Natural killer cell (primary cell): Measurements from ENCODE around the gene RALGPS2. TPM values are rescaled to one million over a fixed set of nuclear protein-coding genes. Genes with fewer than 3 reads are reported as not detected.

Experiments
- ATAC-seq, 3 donors: fragments of 150-1000 bp in 2 of 3; fragments of 200-7000 bp in 1 of 3; cut with Tn5 transposase; 1 replicate in 1 of 3; 2 replicates in 2 of 3; pipeline ENCODE4 v1.10.0; 2021; ENCODE audit warnings: mild to moderate bottlenecking in 2 of 3, moderate library complexity in 2 of 3
- DNase-seq, 2 donors: peaks; one replicate each; pipeline versions ENCODE4 v3.0.0 to v3.0.0-alpha.2; 2013 to 2021; ENCODE audit warnings: mixed read lengths in 1 of 2
- H3K27ac ChIP-seq: one replicate; pipeline ENCODE4 v1.5.1; 2013; ENCODE audit warnings: mild to moderate bottlenecking, low read length
- H3K27me3 ChIP-seq: one replicate; pipeline ENCODE4 v1.6.1; 2013; ENCODE audit warnings: low read length; ENCODE audit not compliant: control insufficient read depth, insufficient read depth
- H3K36me3 ChIP-seq: one replicate; pipeline ENCODE4 v1.6.1; 2013; ENCODE audit warnings: low read length; ENCODE audit not compliant: control insufficient read depth, insufficient read depth
- H3K4me1 ChIP-seq: one replicate; pipeline ENCODE4 v1.6.1; 2013; ENCODE audit warnings: low read length; ENCODE audit not compliant: control insufficient read depth, insufficient read depth
- H3K4me3 ChIP-seq: one replicate; pipeline ENCODE4 v1.5.1; 2013; ENCODE audit warnings: low read length
- H3K9me3 ChIP-seq: one replicate; pipeline ENCODE4 v1.6.1; 2013; ENCODE audit warnings: low read length; ENCODE audit not compliant: control insufficient read depth, insufficient read depth
- H3K27ac Mint-ChIP-seq, 2 donors: one replicate each; pipeline ENCODE4 v1.8.0; 2022; ENCODE audit warnings: mild to moderate bottlenecking in 2 of 2, mixed read lengths in 2 of 2, moderate library complexity in 1 of 2
- H3K27me3 Mint-ChIP-seq, 2 donors: one replicate each; pipeline ENCODE4 v1.8.0; 2022; ENCODE audit warnings: low read depth in 2 of 2, mixed read lengths in 2 of 2
- H3K36me3 Mint-ChIP-seq: one replicate; pipeline ENCODE4 v1.8.0; 2022; ENCODE audit warnings: mixed read lengths
- H3K4me1 Mint-ChIP-seq, 2 donors: one replicate each; pipeline ENCODE4 v1.8.0; 2022; ENCODE audit warnings: mixed read lengths in 2 of 2
- H3K4me3 Mint-ChIP-seq: one replicate; pipeline ENCODE4 v1.8.0; 2022; ENCODE audit warnings: mild to moderate bottlenecking, moderate library complexity, mixed read lengths
- H3K9me3 Mint-ChIP-seq, 2 donors: one replicate each; pipeline ENCODE4 v1.8.0; 2022; ENCODE audit warnings: mixed read lengths in 2 of 2
- WGBS: methylation state at CpG from one replicate; pipeline ENCODE4 v1.1.7; 2013; ENCODE audit warnings: missing lambda C conversion rate; ENCODE audit not compliant: insufficient coverage; 5-methylcytosine and 5-hydroxymethylcytosine counted together
- intact Hi-C: fragments of 100-400 bp; cut with micrococcal nuclease; formaldehyde crosslinking; loops from one replicate; pipeline ENCODE4 v1.14.2; 2022
- total RNA-seq, 4 donors: library from RNA; stranded (reverse); fragments of 120-200 nt in 1 of 4; gene quantifications; one replicate each; pipeline versions ENCODE4 v1.2.3 to v1.2.4, GENCODE V29; 2013 to 2022
- TF ChIP-seq, protein P1 (sequence below): fragments of 200-600 bp; IDR thresholded peaks from one replicate; pipeline ENCODE4 v1.8.0; 2022; ENCODE audit warnings: antibody characterized with exemption

The RALGPS2 gene
- total RNA-seq, 3 donors from 2014 or later (not counting 1 experiment from before 2014, with no cell fraction given): 11.1 to 12.4 (median 11.8) TPM

DNA sequence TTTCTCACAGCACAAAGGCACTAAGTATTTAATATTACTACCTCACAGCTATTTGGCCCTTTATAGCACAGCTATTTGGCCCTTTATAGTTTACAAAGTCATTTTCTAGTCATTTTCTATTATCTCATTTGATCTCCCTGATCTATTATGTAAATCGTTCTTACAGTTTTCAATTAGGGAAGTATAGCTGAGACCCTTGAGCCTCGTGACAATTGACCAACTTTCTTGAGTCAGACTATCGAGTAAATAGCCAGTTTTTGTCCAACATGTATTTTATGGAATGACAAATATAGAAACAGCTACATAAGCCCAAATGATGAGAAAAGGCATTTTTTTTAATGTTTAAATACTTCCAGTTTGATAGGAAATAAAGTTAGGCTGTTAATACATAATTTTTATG is 152.9 kb downstream of the RALGPS2 start:
- Histone ChIP-seq H3K27ac (no peak overlapping the region), H3K4me1 (no peaks in the 10 kb centered on the region), H3K27me3 (no peaks in the 10 kb centered on the region), H3K36me3 (no peaks in the 10 kb centered on the region), H3K9me3 (no peaks in the 10 kb centered on the region), H3K4me3 (no peak overlapping the region)
- Mint-ChIP-seq H3K4me1 (no peaks in the 10 kb centered on the region), H3K27ac (no peak overlapping the region), H3K9me3 (no peaks in the 10 kb centered on the region), H3K36me3 (no peaks in the 10 kb centered on the region), H3K27me3 (no peaks in the 10 kb centered on the region), H3K4me3 (no peak overlapping the region)
- ATAC-seq (no peak), DNase-seq (no peak)
- TF ChIP-seq, protein P1, sequence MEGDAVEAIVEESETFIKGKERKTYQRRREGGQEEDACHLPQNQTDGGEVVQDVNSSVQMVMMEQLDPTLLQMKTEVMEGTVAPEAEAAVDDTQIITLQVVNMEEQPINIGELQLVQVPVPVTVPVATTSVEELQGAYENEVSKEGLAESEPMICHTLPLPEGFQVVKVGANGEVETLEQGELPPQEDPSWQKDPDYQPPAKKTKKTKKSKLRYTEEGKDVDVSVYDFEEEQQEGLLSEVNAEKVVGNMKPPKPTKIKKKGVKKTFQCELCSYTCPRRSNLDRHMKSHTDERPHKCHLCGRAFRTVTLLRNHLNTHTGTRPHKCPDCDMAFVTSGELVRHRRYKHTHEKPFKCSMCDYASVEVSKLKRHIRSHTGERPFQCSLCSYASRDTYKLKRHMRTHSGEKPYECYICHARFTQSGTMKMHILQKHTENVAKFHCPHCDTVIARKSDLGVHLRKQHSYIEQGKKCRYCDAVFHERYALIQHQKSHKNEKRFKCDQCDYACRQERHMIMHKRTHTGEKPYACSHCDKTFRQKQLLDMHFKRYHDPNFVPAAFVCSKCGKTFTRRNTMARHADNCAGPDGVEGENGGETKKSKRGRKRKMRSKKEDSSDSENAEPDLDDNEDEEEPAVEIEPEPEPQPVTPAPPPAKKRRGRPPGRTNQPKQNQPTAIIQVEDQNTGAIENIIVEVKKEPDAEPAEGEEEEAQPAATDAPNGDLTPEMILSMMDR: no peak
- 95% methylated on average over 3 of the region's 3 CpGs for WGBS
- intact Hi-C loops: no loop called here

DNA sequence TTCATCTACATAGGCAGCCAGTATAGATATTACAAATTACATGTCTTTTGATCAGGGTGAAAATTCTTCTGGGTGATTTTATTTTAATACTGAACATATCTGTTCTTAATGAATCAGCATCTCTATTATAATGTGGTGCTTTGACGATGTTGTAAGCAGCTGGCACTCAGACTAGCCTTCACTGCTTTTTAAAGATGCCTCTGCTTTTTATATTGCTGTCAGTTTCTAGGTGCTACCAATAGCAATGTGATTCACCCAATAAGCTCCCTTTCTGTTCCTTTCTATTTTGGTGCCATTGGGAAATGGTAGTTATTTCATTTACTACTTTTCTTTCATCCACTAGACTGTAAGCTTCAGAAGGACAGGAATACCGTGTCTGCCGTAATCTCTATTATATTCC is 156.9 kb downstream of the RALGPS2 start:
- H3K27ac Mint-ChIP-seq: no peak overlapping the region

DNA sequence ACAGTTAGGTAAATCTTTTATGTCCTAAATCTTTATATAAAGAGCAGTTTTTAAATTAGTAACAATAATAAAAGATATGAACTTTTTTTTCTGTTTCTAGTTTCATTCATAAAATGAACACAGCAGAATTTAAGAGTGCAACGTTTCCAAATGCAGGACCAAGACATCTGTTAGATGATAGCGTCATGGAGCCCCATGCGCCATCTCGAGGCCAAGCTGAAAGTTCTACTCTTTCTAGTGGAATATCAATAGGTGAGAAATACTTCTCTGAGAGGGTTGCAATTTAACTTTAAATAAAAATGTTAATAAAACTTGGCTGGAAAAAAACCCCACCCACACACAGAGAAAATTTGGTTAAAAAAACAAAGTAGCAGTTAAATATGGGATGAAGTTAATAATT is 160.8 kb downstream of the RALGPS2 start:
- ATAC-seq: no peak
- peaks cover 15% of the 10 kb centered on the region for H3K36me3 ChIP-seq
- Mint-ChIP-seq H3K9me3 (no peaks in the 10 kb centered on the region), H3K27ac (no peak overlapping the region), H3K27me3 (no peaks in the 10 kb centered on the region), H3K4me3 (no peak overlapping the region), H3K4me1 (no peaks in the 10 kb centered on the region), H3K36me3 (no peaks in the 10 kb centered on the region)
- no peak for DNase-seq
- no peaks in the 10 kb centered on the region for H3K9me3 ChIP-seq
- WGBS: 63% methylated on average over 1 of the region's 4 CpGs
- TF ChIP-seq, protein P1: no peak
- no peaks in the 10 kb centered on the region for H3K4me1 ChIP-seq
- no peak overlapping the region for H3K4me3 ChIP-seq
- no peak overlapping the region for H3K27ac ChIP-seq
- intact Hi-C loops: no loop called here
- H3K27me3 ChIP-seq: no peaks in the 10 kb centered on the region

More for the DNA sequence above, 156.9 kb downstream of the RALGPS2 start:
- H3K36me3 Mint-ChIP-seq: no peaks in the 10 kb centered on the region
- H3K4me1 Mint-ChIP-seq: no peaks in the 10 kb centered on the region
- H3K27me3 Mint-ChIP-seq: no peaks in the 10 kb centered on the region
- DNase-seq: no peak
- WGBS: 100% methylated on average over 1 of the region's 3 CpGs
- Histone ChIP-seq H3K27me3 (no peaks in the 10 kb centered on the region), H3K4me1 (no peaks in the 10 kb centered on the region), H3K36me3 (peaks cover 8% of the 10 kb centered on the region), H3K4me3 (no peak overlapping the region), H3K27ac (no peak overlapping the region), H3K9me3 (no peaks in the 10 kb centered on the region)
- no peaks in the 10 kb centered on the region for H3K9me3 Mint-ChIP-seq
- TF ChIP-seq, protein P1: no peak
- intact Hi-C loops: no loop called here
- H3K4me3 Mint-ChIP-seq: no peak overlapping the region
- no peak for ATAC-seq

DNA sequence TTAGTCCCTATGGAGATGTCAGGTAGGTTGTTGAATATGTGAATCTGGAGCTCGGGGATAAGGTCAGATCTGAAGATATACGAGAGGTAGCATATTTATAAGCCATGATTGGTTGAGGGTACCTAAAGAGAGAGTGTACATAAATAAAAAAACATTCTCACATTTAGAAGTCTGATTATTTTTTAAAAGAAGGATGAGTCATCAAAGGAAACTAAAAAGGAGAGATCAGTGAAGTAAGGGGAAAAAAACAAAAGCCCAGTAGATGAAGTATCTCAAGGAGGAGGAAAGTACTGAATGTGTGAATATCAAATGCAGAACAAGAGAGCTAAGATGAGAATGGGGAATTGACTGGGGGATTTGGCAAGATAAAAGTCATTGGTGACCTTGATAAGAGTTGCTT is 161.5 kb downstream of the RALGPS2 start:
- no peaks in the 10 kb centered on the region for H3K27me3 Mint-ChIP-seq
- H3K9me3 ChIP-seq: no peaks in the 10 kb centered on the region
- no peak overlapping the region for H3K27ac ChIP-seq
- H3K36me3 ChIP-seq: peaks cover 15% of the 10 kb centered on the region
- no peak for ATAC-seq
- intact Hi-C loops: no loop called here
- H3K4me1 ChIP-seq: no peaks in the 10 kb centered on the region
- TF ChIP-seq, protein P1: no peak
- H3K4me1 Mint-ChIP-seq: no peaks in the 10 kb centered on the region
- no peak overlapping the region for H3K4me3 Mint-ChIP-seq
- H3K27ac Mint-ChIP-seq: no peak overlapping the region
- DNase-seq: no peak
- H3K4me3 ChIP-seq: no peak overlapping the region
- no peaks in the 10 kb centered on the region for H3K27me3 ChIP-seq
- no peaks in the 10 kb centered on the region for H3K9me3 Mint-ChIP-seq
- WGBS: 100% methylated on average over 1 of the region's 2 CpGs
- no peaks in the 10 kb centered on the region for H3K36me3 Mint-ChIP-seq
